Loucy (cell line): ENCODE measurements around the gene AP1G2.

Source experiments
- H2AFZ ChIP-seq: fragments of 200-600 bp; sonication (generic); 2 replicates; pipeline ENCODE4 v1.6.0; 2016; ENCODE audit warnings: antibody characterized with exemption, mild to moderate bottlenecking, low read length, moderate library complexity
- H3F3A ChIP-seq: fragments of 200-600 bp; 2 replicates; pipeline ENCODE4 v1.6.0; 2016; ENCODE audit warnings: antibody characterized with exemption, low read depth, mild to moderate bottlenecking
- H3K27me3 ChIP-seq: fragments of 200-600 bp; sonication (generic); 2 replicates; pipeline ENCODE4 v1.6.1; 2014; ENCODE audit warnings: low read length, mild to moderate bottlenecking; ENCODE audit not compliant: insufficient read depth, poor library complexity, severe bottlenecking
- H3K36me3 ChIP-seq: fragments of 200-600 bp; sonication (generic); 2 replicates; pipeline ENCODE4 v1.6.1; 2016; ENCODE audit warnings: low read length; ENCODE audit not compliant: insufficient read depth
- H3K4me1 ChIP-seq: fragments of 200-600 bp; sonication (generic); 2 replicates; pipeline ENCODE4 v1.5.1; 2014; ENCODE audit warnings: low read length, mild to moderate bottlenecking; ENCODE audit not compliant: insufficient read depth, poor library complexity, severe bottlenecking
- H3K4me2 ChIP-seq: fragments of 200-600 bp; sonication (generic); 2 replicates; pipeline ENCODE4 v1.6.0; 2014; ENCODE audit warnings: antibody characterized with exemption, low read length, low read depth, mild to moderate bottlenecking; ENCODE audit not compliant: poor library complexity, severe bottlenecking
- H3K4me3 ChIP-seq: fragments of 200-600 bp; sonication (generic); 2 replicates; pipeline ENCODE4 v1.5.1; 2014; ENCODE audit warnings: low read length, mild to moderate bottlenecking, mixed read lengths; ENCODE audit not compliant: poor library complexity, severe bottlenecking
- H3K79me2 ChIP-seq: fragments of 200-600 bp; sonication (generic); 2 replicates; pipeline ENCODE4 v1.6.1; 2014; ENCODE audit warnings: low read length; ENCODE audit not compliant: insufficient read depth
- H3K9ac ChIP-seq: fragments of 200-600 bp; sonication (generic); 2 replicates; pipeline ENCODE4 v1.6.0; 2014; ENCODE audit warnings: mild to moderate bottlenecking, low read depth, low read length, moderate library complexity; ENCODE audit not compliant: poor library complexity, severe bottlenecking
- H3K9me2 ChIP-seq: fragments of 200-600 bp; sonication (generic); replicated peaks from 2 replicates; pipeline ENCODE4 v1.6.1; 2016; ENCODE audit warnings: low read depth, low read length, mixed read lengths
- H3K9me3 ChIP-seq: fragments of 200-600 bp; sonication (generic); 2 replicates; pipeline ENCODE4 v1.6.1; 2014; ENCODE audit warnings: mild to moderate bottlenecking, antibody characterized with exemption, low read length, low read depth; ENCODE audit not compliant: insufficient read depth
- H4K20me1 ChIP-seq: fragments of 200-600 bp; sonication (generic); 2 replicates; pipeline ENCODE4 v1.6.0; 2014; ENCODE audit warnings: antibody characterized with exemption, low read length, mild to moderate bottlenecking; ENCODE audit not compliant: insufficient read depth, poor library complexity, severe bottlenecking
- EZH2phosphoT487 ChIP-seq: fragments of 200-600 bp; IDR thresholded peaks from 2 replicates; pipeline ENCODE4 v1.6.1; 2018; ENCODE audit warnings: antibody characterized with exemption, mild to moderate bottlenecking, moderate library complexity, borderline replicate concordance
- TF ChIP-seq, protein P1 (sequence below): fragments of 200-600 bp; sonication (generic); conservative IDR thresholded peaks from 2 replicates; pipeline ENCODE4 v1.5.1; 2014; ENCODE audit warnings: mild to moderate bottlenecking, antibody characterized with exemption, low read length

The AP1G2 gene

DNA sequence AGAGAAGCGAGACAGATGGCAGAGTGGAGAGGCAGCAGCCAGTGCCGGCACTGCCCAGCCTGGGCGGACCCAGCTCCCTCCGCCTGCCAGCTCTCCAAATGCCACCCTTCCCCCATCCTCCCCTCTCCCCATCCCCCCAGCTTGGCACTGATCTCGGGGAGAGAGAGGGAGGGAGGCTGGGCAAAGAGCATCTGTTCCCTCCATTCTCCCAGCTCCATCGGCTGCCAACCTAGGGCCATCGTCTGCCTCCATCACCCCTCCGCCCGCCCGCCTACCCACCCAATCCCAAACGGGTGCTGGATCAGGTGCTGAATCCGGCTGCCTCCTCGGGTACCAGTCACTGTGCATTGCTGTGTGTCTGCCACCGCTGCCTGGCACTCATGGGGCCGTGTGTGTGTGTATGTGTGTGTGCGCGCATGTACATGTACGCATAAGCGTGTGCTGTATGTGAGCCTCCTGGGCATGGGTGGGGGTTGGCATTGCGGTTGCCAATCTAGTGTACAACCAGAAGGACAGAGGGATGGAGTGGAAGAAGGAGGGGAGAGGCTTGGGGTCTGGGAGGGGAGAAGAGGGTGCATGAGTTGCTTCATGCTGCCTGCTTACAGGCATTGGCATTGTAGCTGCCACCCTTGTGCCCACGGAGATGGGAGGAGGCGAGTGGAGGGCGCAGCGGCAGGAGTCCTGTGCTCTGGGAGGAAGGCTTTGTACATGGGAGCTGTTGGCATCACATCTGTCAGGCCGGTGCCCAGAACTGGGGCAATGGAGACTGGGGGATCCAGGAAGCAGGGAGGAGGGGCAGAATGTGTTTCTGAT lies 54.4 kb downstream of the AP1G2 start:
- Histone ChIP-seq H3K36me3 (no peaks in the 10 kb centered on the region), H3K9ac (no peak overlapping the region), H3K27me3 (no peaks in the 10 kb centered on the region), H3K79me2 (no peaks in the 10 kb centered on the region), H3K4me1 (no peaks in the 10 kb centered on the region), H3K4me3 (no peak overlapping the region), H4K20me1 (no peaks in the 10 kb centered on the region), H2AFZ (no peak overlapping the region), H3K9me3 (no peaks in the 10 kb centered on the region), H3K9me2 (no peaks in the 10 kb centered on the region), H3F3A (no peaks in the 10 kb centered on the region), H3K4me2 (no peak overlapping the region)
- TF ChIP-seq, protein P1, sequence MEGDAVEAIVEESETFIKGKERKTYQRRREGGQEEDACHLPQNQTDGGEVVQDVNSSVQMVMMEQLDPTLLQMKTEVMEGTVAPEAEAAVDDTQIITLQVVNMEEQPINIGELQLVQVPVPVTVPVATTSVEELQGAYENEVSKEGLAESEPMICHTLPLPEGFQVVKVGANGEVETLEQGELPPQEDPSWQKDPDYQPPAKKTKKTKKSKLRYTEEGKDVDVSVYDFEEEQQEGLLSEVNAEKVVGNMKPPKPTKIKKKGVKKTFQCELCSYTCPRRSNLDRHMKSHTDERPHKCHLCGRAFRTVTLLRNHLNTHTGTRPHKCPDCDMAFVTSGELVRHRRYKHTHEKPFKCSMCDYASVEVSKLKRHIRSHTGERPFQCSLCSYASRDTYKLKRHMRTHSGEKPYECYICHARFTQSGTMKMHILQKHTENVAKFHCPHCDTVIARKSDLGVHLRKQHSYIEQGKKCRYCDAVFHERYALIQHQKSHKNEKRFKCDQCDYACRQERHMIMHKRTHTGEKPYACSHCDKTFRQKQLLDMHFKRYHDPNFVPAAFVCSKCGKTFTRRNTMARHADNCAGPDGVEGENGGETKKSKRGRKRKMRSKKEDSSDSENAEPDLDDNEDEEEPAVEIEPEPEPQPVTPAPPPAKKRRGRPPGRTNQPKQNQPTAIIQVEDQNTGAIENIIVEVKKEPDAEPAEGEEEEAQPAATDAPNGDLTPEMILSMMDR, result no peak
- no peak for TF ChIP-seq EZH2phosphoT487

DNA sequence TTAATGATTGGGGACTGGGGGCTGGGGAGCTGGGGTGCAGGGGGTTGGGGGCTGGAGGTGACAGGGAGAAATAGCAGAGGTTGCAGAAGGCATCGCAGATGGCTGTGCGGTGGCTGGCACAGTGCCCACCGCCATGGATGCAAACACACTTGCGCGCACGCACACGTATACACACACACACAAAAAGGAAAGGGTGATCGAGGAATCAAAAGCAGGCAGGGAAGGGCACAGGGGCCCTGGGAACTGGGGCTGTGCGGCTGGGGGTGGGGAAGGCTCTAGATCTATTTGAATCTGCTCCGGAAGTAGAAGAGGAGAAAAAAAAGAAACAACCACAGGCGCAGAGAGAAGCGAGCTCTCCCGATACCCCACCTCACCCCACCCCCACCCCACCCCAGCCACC lies 55.4 kb downstream of the AP1G2 start:
- H4K20me1 ChIP-seq, result no peaks in the 10 kb centered on the region
- H3K4me3 ChIP-seq, result no peak overlapping the region
- H3F3A ChIP-seq, result no peaks in the 10 kb centered on the region
- H3K9me2 ChIP-seq, result no peaks in the 10 kb centered on the region
- no peaks in the 10 kb centered on the region for H3K9me3 ChIP-seq
- H3K4me1 ChIP-seq, result no peaks in the 10 kb centered on the region
- no peaks in the 10 kb centered on the region for H3K36me3 ChIP-seq
- no peak overlapping the region for H3K9ac ChIP-seq
- TF ChIP-seq, protein P1, result no peak
- TF ChIP-seq EZH2phosphoT487, result no peak
- H2AFZ ChIP-seq, result no peak overlapping the region
- H3K4me2 ChIP-seq, result no peak overlapping the region
- H3K27me3 ChIP-seq, result no peaks in the 10 kb centered on the region
- no peaks in the 10 kb centered on the region for H3K79me2 ChIP-seq
